Kidney (tissue), 14 donors: Measurements from ENCODE around the gene TENM4. TPM values are rescaled to one million over a fixed set of nuclear protein-coding genes. Genes with fewer than 3 reads are reported as not detected.

Source experiments
- DNase-seq, 5 donors: peaks; one replicate each; pipeline ENCODE4 v3.0.0-alpha.2; 2013 to 2020
- FAIRE-seq: peaks from 2 replicates; lab custom pipeline; 2012; peaks lifted over from hg19 to GRCh38; lab: Jason Lieb, UNC
- H3K27ac ChIP-seq, 2 donors: one replicate each; pipeline ENCODE4 v1.7.0; 2013; ENCODE audit warnings: low read depth in 2 of 2, low read length in 2 of 2, inconsistent platforms in 1 of 2
- H3K27me3 ChIP-seq: one replicate; pipeline ENCODE4 v1.7.1; 2013; ENCODE audit warnings: low read length, inconsistent platforms; ENCODE audit not compliant: control insufficient read depth, insufficient read depth
- H3K36me3 ChIP-seq, 3 donors: one replicate each; pipeline versions ENCODE4 v1.7.0 to v1.7.1; 2013; ENCODE audit warnings: low read length in 3 of 3, control low read depth in 1 of 3, inconsistent platforms in 1 of 3; ENCODE audit not compliant: insufficient read depth in 3 of 3, control insufficient read depth in 2 of 3
- H3K4me1 ChIP-seq, 3 donors: one replicate each; pipeline versions ENCODE4 v1.7.0 to v1.7.1; 2013; ENCODE audit warnings: low read length in 3 of 3, inconsistent platforms in 1 of 3, low read depth in 1 of 3; ENCODE audit not compliant: control insufficient read depth in 2 of 3, insufficient read depth in 2 of 3
- H3K4me3 ChIP-seq, 3 donors: one replicate each; pipeline versions ENCODE4 v1.7.0 to v1.8.1; 2013; ENCODE audit warnings: low read length in 3 of 3, control low read depth in 1 of 3, inconsistent platforms in 1 of 3
- H3K9ac ChIP-seq, 3 donors: one replicate each; pipeline versions ENCODE4 v1.7.0 to v1.7.1; 2013; ENCODE audit warnings: low read length in 3 of 3, control low read depth in 1 of 3, inconsistent platforms in 1 of 3
- H3K9me3 ChIP-seq, 3 donors: one replicate each; pipeline versions ENCODE4 v1.7.0 to v1.7.1; 2013; ENCODE audit warnings: low read length in 3 of 3, control low read depth in 1 of 3, inconsistent platforms in 1 of 3; ENCODE audit not compliant: control insufficient read depth in 2 of 3, insufficient read depth in 1 of 3
- intact Hi-C: fragments of 100-400 bp; cut with DNase I; formaldehyde crosslinking; loops from one replicate; pipeline ENCODE4 v1.11.1; 2022
- polyA plus RNA-seq: library from polyadenylated mRNA; stranded (reverse); fragments of 350-450 nt; fragmentation: Illumina TruSeq; extraction: RNeasy Lipid Tissue Mini Kit (QIAGEN cat#74804); gene quantifications from one replicate; pipeline ENCODE4 v1.2.3, GENCODE V29; 2014; ENCODE audit warnings: low read depth, low replicate concordance; ENCODE audit not compliant: insufficient read depth
- total RNA-seq: library from RNA; stranded (reverse); fragmentation: NEBNext Ultra II Directional; extraction: Animal tissue kit (Norgen Biotek cat#: 25700); gene quantifications from one replicate; pipeline ENCODE4 v1.2.1, GENCODE V29; 2021
- TF ChIP-seq, protein P1 (sequence below): IDR thresholded peaks from 3 replicates; pipeline ENCODE4 v1.5.1; 2012; ENCODE audit warnings: mild to moderate bottlenecking, moderate library complexity, borderline replicate concordance; ENCODE audit not compliant: insufficient read depth; ENCODE audit errors: extremely low read depth
- donor health status: control.
- donor health status: control.
- donor health status: control.
- donor health status: control.
- donor health status: control.
- donor health status: DM: yes; HTN: yes; CAD: no.
- donor health status: Normal renal cell carcinoma (clear cell type).

Gene TENM4
- total and polyA plus RNA-seq, 2 donors from 2014 or later, result 0.34 to 31.0 TPM

DNA sequence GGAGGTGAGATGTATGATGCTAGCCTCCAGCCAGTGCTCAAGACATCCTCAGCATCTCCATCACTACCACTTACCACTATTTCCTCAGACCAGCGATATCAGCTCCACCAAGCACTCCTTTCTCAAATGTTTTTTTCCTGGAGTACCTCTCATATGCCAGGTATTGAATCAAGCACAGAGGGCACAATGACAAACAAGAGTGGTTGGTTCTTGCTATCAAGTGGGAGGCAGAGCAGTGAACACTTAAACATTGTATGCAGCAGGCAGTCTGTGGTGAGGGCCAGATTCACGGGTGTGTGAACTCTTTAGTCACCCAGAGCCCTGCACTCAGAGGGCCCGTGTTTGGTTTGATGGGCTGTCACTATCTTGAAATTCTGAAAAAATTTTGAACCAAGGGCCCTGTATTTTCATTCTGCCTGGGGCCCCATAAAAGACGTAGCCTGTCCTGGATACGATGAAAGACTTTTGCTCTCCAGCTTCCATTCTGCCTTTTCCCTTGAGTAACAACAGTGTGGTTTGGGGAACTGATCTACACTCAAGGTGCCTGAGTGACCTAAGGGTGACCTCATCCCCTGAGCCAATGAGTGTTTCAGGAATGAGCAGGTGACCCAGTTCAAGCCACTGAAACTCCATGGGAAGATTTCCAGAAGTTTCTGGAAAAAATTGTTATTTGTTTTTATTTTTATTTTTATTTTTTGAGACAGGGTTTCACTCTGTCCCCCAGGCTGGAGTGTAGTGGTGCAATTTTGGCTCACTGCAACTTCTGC is 517.8 kb downstream of the TENM4 start:
- H3K27me3 ChIP-seq, result no peaks in the 10 kb centered on the region
- intact Hi-C loops, result no loop called here
- H3K4me1 ChIP-seq, result peaks cover 0 to 2% (median 0%) of the 10 kb centered on the region in 3 donors
- no peaks in the 10 kb centered on the region for H3K36me3 ChIP-seq
- H3K9me3 ChIP-seq, result no peaks in the 10 kb centered on the region
- H3K9ac ChIP-seq, result no peak overlapping the region
- DNase-seq, result no peak
- no peak overlapping the region for H3K4me3 ChIP-seq
- no peak overlapping the region for H3K27ac ChIP-seq
- FAIRE-seq, result no peak
- TF ChIP-seq, protein P1, sequence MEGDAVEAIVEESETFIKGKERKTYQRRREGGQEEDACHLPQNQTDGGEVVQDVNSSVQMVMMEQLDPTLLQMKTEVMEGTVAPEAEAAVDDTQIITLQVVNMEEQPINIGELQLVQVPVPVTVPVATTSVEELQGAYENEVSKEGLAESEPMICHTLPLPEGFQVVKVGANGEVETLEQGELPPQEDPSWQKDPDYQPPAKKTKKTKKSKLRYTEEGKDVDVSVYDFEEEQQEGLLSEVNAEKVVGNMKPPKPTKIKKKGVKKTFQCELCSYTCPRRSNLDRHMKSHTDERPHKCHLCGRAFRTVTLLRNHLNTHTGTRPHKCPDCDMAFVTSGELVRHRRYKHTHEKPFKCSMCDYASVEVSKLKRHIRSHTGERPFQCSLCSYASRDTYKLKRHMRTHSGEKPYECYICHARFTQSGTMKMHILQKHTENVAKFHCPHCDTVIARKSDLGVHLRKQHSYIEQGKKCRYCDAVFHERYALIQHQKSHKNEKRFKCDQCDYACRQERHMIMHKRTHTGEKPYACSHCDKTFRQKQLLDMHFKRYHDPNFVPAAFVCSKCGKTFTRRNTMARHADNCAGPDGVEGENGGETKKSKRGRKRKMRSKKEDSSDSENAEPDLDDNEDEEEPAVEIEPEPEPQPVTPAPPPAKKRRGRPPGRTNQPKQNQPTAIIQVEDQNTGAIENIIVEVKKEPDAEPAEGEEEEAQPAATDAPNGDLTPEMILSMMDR, result no peak

DNA sequence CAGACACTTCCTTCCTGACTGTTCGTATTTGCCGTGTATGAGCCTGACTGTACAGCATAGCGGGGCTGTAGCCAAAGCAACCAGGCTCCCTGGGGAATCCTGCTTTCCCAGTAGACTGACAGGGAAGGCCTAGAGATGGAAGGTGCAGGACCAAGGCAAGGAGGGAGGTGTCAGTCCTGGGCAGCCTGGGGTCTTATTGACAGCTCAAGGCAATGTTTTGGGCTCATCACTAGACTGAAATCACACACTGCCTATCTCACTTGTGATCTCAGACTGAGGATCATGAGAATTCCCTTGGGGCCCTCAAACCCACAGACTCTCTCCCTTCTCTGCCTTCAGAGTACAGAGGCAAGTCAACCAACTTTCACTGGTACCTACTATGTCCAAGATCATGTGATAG is 519.3 kb downstream of the TENM4 start:
- H3K36me3 ChIP-seq, result no peaks in the 10 kb centered on the region
- H3K4me1 ChIP-seq, result peaks cover 0 to 2% (median 0%) of the 10 kb centered on the region in 3 donors
- TF ChIP-seq, protein P1, result no peak
- H3K9me3 ChIP-seq, result no peaks in the 10 kb centered on the region
- H3K27ac ChIP-seq, result no peak overlapping the region
- no peak for FAIRE-seq
- no peaks in the 10 kb centered on the region for H3K27me3 ChIP-seq
- intact Hi-C loops, result no loop called here
- no peak overlapping the region for H3K4me3 ChIP-seq
- no peak overlapping the region for H3K9ac ChIP-seq
- no peak for DNase-seq

DNA sequence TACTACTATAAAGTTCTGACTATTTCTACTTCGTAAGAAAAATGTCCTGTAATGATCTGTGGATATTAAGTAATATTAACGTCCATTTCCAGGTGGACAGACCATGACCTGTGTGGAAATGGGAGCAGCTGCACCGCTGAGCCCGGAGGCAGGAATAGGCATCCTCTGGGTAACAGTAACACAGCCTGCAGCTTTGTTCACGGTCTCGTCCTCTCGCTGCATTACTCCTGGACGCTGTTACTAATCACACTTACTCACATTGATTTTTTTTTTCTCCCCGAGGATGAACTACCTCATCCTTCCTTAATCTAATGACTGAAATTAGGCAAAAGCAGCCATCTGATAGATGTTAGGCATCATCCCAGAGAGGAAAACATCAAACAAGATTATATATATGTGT is 520.5 kb downstream of the TENM4 start:
- H3K4me1 ChIP-seq, result no peaks in the 10 kb centered on the region
- no peaks in the 10 kb centered on the region for H3K27me3 ChIP-seq
- H3K27ac ChIP-seq, result no peak overlapping the region
- H3K36me3 ChIP-seq, result no peaks in the 10 kb centered on the region
- no peak for DNase-seq
- H3K4me3 ChIP-seq, result no peak overlapping the region
- intact Hi-C loops, result no loop called here
- no peaks in the 10 kb centered on the region for H3K9me3 ChIP-seq
- TF ChIP-seq, protein P1, result no peak
- no peak overlapping the region for H3K9ac ChIP-seq
- no peak for FAIRE-seq
